Progenitor cell of endocrine pancreas (in vitro differentiated cells): ENCODE data around the gene NSMF. TPM values are rescaled to one million over a fixed set of nuclear protein-coding genes. Genes with fewer than 3 reads are reported as not detected.
"Not testable (repeated sequence)": the region's sequence is repeated elsewhere in the genome, so short reads cannot be mapped to it uniquely, and the experiment has no call there.

ENCODE experiments used
- DNase-seq: peaks from one replicate; pipeline ENCODE4 v3.0.0; 2021; ENCODE audit warnings: low spot score; ENCODE audit not compliant: unreplicated experiment
- H3K27ac Mint-ChIP-seq: 2 replicates; pipeline ENCODE4 v1.8.0; 2021; ENCODE audit warnings: mild to moderate bottlenecking, moderate library complexity, mixed read lengths
- H3K27me3 Mint-ChIP-seq: 2 replicates; pipeline ENCODE4 v1.8.0; 2021; ENCODE audit warnings: mixed read lengths
- H3K36me3 Mint-ChIP-seq: 2 replicates; pipeline ENCODE4 v1.8.0; 2022; ENCODE audit warnings: mixed read lengths; ENCODE audit not compliant: insufficient read depth
- H3K4me1 Mint-ChIP-seq: 2 replicates; pipeline ENCODE4 v1.8.0; 2021; ENCODE audit warnings: low read depth, mixed read lengths
- H3K4me3 Mint-ChIP-seq: 2 replicates; pipeline ENCODE4 v1.8.0; 2021; ENCODE audit warnings: low read depth, mild to moderate bottlenecking, moderate library complexity, mixed read lengths
- H3K9me3 Mint-ChIP-seq: 2 replicates; pipeline ENCODE4 v1.8.0; 2021; ENCODE audit warnings: low read depth, mixed read lengths
- CTCF ChIP-seq: fragments of 200-600 bp; sonication (generic); IDR thresholded peaks from one replicate; pipeline ENCODE4 v1.5.0; 2021; ENCODE audit warnings: antibody characterized with exemption, mild to moderate bottlenecking; ENCODE audit not compliant: unreplicated experiment
- total RNA-seq: library from RNA; stranded (reverse); gene quantifications from 2 replicates; pipeline ENCODE4 v1.2.1, GENCODE V29; 2021

The NSMF gene
- total RNA-seq, 1 donor from 2014 or later: 57.4 TPM

DNA sequence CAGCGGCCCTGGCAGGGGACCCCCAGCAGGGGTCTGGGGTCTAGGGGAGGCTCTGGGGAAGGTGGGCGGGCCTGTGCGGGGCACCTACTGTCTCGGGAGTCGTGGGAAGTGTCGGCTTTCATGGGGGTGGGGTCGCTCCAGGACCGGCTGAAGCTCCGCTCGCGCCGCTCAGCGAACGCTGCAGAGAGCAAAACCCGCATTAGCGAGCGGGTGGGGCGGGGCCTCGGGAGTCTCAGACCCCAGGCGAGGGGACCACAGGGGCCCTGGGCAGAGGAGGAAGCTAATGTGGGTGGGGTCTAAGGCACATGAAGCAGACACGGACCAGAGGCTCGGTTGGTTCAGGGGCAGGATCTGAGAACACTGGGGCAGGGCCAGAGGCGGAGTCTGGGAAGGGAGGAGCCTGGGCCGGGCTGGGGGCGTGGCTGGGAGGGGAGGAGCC lies 5.5 kb downstream of the NSMF start:
- no peaks in the 10 kb centered on the region for H3K9me3 Mint-ChIP-seq
- peaks cover 2% of the 10 kb centered on the region for H3K4me1 Mint-ChIP-seq
- H3K27ac Mint-ChIP-seq: no peak overlapping the region
- no peak overlapping the region for H3K4me3 Mint-ChIP-seq
- H3K36me3 Mint-ChIP-seq: peaks cover 6% of the 10 kb centered on the region
- H3K27me3 Mint-ChIP-seq: no peaks in the 10 kb centered on the region
- DNase-seq: no peak
- no peak for TF ChIP-seq CTCF

- Mint-ChIP-seq H3K27ac (no peak overlapping the region), H3K4me3 (no peak overlapping the region), H3K36me3 (peaks cover 6% of the 10 kb centered on the region), H3K9me3 (no peaks in the 10 kb centered on the region), H3K27me3 (no peaks in the 10 kb centered on the region), H3K4me1 (peaks cover 2% of the 10 kb centered on the region)
- no peak for TF ChIP-seq CTCF
- DNase-seq: no peak
These were observed 6.1 kb downstream of the NSMF start for GRCh38 chr9:137452761-137453642.

DNA sequence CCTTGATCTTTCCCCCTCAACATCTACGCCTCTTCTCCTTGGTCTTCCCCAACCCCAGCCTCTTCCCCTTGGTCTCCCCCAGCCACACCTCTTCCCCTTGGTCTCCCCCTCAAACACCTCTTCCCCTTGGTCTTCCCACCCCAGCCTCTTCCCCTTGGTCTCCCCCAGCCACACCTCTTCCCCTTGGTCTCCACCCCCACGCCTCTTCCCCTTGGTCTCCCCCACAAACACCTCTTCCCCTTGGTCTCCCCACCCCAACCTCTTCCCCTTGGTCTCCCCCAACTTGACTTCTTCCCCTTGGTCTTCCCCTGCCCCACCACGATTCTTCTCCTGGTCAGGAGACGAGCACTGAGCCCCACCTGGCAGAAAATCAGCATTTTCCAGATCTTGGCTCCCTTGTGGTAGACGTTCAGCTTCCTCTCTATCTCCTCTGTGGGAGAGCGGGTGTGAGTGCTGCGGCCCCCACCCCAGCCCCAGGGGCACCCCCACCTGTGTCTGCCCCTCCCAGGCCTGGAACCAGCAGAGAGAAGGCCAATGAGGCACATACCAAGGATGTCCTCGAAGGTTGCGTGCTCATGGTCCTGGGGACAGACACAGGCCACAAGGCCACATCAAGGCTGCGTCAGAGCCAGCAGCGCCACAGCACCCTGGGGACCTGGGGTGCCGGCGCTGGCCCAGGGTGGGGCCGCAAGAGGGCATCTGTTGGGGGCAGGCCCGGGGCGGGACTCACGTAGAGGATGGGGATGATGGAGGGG lies 7.0 kb downstream of the NSMF start:
- DNase-seq: no peak
- Mint-ChIP-seq H3K4me3 (no peak overlapping the region), H3K4me1 (peaks cover 2% of the 10 kb centered on the region), H3K9me3 (no peaks in the 10 kb centered on the region), H3K36me3 (peaks cover 6% of the 10 kb centered on the region), H3K27ac (no peak overlapping the region), H3K27me3 (no peaks in the 10 kb centered on the region)
- no peak for TF ChIP-seq CTCF

DNA sequence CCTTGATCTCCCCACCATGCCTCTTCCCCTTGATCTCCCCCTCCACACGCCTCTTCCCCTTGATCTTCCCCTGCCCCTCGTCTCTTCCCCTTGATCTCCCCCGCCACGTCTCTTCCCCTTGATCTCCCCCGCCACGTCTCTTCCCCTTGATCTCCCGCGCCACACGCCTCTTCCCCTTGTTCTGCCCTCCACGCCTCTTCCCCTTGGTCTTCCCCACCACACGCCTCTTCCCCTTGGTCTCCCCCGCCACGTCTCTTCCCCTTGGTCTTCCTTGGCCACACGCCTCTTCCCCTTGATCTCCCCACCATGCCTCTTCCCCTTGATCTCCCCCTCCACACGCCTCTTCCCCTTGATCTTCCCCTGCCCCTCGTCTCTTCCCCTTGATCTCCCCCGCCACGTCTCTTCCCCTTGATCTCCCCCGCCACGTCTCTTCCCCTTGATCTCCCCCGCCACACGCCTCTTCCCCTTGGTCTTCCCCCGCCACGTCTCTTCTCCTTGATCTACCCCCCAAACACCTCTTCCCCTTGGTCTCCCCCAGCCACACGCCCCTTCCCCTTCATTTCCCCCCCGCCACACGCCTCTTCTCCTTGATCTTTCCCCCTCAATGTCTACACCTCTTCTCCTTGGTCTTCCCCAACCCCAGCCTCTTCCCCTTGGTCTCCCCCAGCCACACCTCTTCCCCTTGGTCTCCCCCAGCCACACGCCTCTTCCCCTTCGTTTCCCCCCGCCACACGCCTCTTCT lies 7.7 kb downstream of the NSMF start:
- not testable (repeated sequence) for H3K4me1 Mint-ChIP-seq, H3K27me3 Mint-ChIP-seq, H3K9me3 Mint-ChIP-seq, H3K27ac Mint-ChIP-seq, DNase-seq, H3K36me3 Mint-ChIP-seq, H3K4me3 Mint-ChIP-seq

DNA sequence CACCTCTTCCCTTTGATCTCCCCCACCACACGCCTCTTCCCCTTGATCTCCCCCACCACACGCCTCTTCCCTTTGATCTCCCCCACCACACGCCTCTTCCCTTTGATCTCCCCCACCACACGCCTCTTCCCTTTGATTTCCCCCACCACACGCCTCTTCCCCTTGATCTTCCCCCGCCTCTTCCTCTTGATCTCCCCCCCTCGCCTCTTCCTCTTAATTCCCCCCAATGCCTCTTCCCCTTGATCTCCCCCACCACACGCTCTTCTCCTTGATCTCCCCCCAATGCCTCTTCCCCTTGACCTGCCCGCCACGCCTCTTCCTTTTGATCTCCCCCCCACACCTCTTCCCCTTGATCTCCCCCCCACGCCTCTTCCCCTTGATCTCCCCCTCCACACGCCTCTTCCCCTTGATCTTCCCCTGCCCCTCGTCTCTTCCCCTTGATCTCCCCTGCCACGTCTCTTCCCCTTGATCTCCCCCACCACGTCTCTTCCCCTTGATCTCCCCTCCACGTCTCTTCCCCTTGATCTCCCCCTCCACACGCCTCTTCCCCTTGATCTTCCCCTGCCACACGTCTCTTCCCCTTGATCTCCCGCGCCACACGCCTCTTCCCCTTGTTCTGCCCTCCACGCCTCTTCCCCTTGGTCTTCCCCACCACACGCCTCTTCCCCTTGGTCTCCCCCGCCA lies 8.5 kb downstream of the NSMF start:
- not testable (repeated sequence) for DNase-seq, H3K27ac Mint-ChIP-seq, H3K4me3 Mint-ChIP-seq, H3K4me1 Mint-ChIP-seq, H3K9me3 Mint-ChIP-seq, H3K36me3 Mint-ChIP-seq, H3K27me3 Mint-ChIP-seq
